OCI-LY7 (cell line): ENCODE results near the gene TLE5. TPM values are rescaled to one million over a fixed set of nuclear protein-coding genes. Genes with fewer than 3 reads are reported as not detected.

Source experiments
- BruUV-seq: library from RNA; stranded (reverse); fragments of 400-500 nt; replicated peaks from 2 replicates; lab custom pipeline; 2021; lab: Mats Ljungman, UMichigan
- CTCF ChIA-PET: fragments of 300-600 bp; sonication (Branson Sonifier 250); formaldehyde crosslinking; loops from one replicate; lab custom pipeline; 2022; ENCODE audit warnings: antibody characterized with exemption; ENCODE audit not compliant: unreplicated experiment; lab: Charles Lee
- POLR2A ChIA-PET: fragments of 300-600 bp; sonication (Branson Sonifier 250); formaldehyde crosslinking; loops from one replicate; lab custom pipeline; 2022; ENCODE audit warnings: antibody characterized with exemption; lab: Charles Lee
- DNase-seq: peaks from one replicate; pipeline ENCODE4 v3.0.0-alpha.2; 2015; ENCODE audit warnings: low spot score
- H2AFZ ChIP-seq: fragments of 200-600 bp; sonication (generic), shearing (Covaris generic); 2 replicates; pipeline ENCODE4 v1.6.1; 2014; ENCODE audit warnings: mild to moderate bottlenecking, antibody characterized with exemption, low read length, moderate library complexity
- H3K27ac ChIP-seq: fragments of 200-600 bp; sonication (generic); 2 replicates; pipeline ENCODE4 v1.5.1; 2014; ENCODE audit warnings: mixed run types, low read depth, mild to moderate bottlenecking, moderate library complexity, low read length, inconsistent platforms; ENCODE audit not compliant: poor library complexity, severe bottlenecking
- H3K36me3 ChIP-seq: fragments of 200-600 bp; sonication (generic); 2 replicates; pipeline ENCODE4 v1.6.1; 2014; ENCODE audit warnings: mild to moderate bottlenecking, antibody characterized with exemption, low read length, moderate library complexity, mixed read lengths; ENCODE audit not compliant: insufficient read depth
- H3K4me1 ChIP-seq: fragments of 200-600 bp; sonication (generic); 2 replicates; pipeline ENCODE4 v1.5.1; 2014; ENCODE audit warnings: mild to moderate bottlenecking, low read length; ENCODE audit not compliant: insufficient read depth, poor library complexity, severe bottlenecking
- H3K4me2 ChIP-seq: fragments of 200-600 bp; sonication (generic); 2 replicates; pipeline ENCODE4 v1.6.1; 2014; ENCODE audit warnings: mild to moderate bottlenecking, low read length
- H3K4me3 ChIP-seq: fragments of 200-600 bp; sonication (generic); 2 replicates; pipeline ENCODE4 v1.5.1; 2014; ENCODE audit warnings: mild to moderate bottlenecking, low read depth, low read length; ENCODE audit not compliant: poor library complexity, severe bottlenecking
- H3K79me2 ChIP-seq: fragments of 200-600 bp; sonication (generic); 2 replicates; pipeline ENCODE4 v1.6.1; 2016; ENCODE audit warnings: low read depth, mild to moderate bottlenecking, low read length, moderate library complexity, mixed read lengths; ENCODE audit not compliant: insufficient read depth
- H3K9me2 ChIP-seq: fragments of 200-600 bp; sonication (generic); 2 replicates; pipeline ENCODE4 v1.6.1; 2016; ENCODE audit warnings: mild to moderate bottlenecking, low read length, mixed read lengths; ENCODE audit not compliant: insufficient read depth
- H3K9me3 ChIP-seq: fragments of 200-600 bp; sonication (generic); 2 replicates; pipeline ENCODE4 v1.6.1; 2014; ENCODE audit warnings: mild to moderate bottlenecking, mixed run types, low read length, mixed read lengths
- H4K20me1 ChIP-seq: fragments of 200-600 bp; sonication (generic); 2 replicates; pipeline ENCODE4 v1.6.1; 2014; ENCODE audit warnings: mild to moderate bottlenecking, antibody characterized with exemption, low read length, moderate library complexity, mixed read lengths; ENCODE audit not compliant: insufficient read depth
- CTCF ChIP-seq: fragments of 200-600 bp; sonication (generic); conservative IDR thresholded peaks from 2 replicates; pipeline ENCODE4 v1.5.1; 2014; ENCODE audit warnings: mild to moderate bottlenecking, antibody characterized with exemption, low read length, moderate library complexity, mixed read lengths
- EZH2phosphoT487 ChIP-seq: fragments of 200-600 bp; sonication (generic); IDR thresholded peaks from 2 replicates; pipeline ENCODE4 v1.6.1; 2018; ENCODE audit warnings: low read depth, borderline replicate concordance, mild to moderate bottlenecking, mixed run types, antibody characterized with exemption, low read length, moderate library complexity, mixed read lengths
- intact Hi-C: fragments of 100-400 bp; cut with micrococcal nuclease; formaldehyde crosslinking; loops from one replicate; pipeline ENCODE4 v1.10.0; 2022; ENCODE audit not compliant: unreplicated experiment
- total RNA-seq, 2 experiments: library from RNA; depleted of rRNA in 1 of 2; stranded (reverse); fragments of >200 nt in 1 of 2; shearing (Covaris generic) in 1 of 2; gene quantifications; 2 replicates each; pipeline ENCODE4 v1.2.3, GENCODE V29; 2014 to 2022

The TLE5 gene
- total RNA-seq, 2 experiments from 2014 or later = 376 to 424 TPM

GRCh38 chr19:3046698-3047495 lies 15.4 kb downstream of the TLE5 start:
- Histone ChIP-seq H4K20me1 (no peaks in the 10 kb centered on the region), H3K9me3 (no peaks in the 10 kb centered on the region), H3K4me1 (peaks cover 11% of the 10 kb centered on the region), H3K36me3 (no peaks in the 10 kb centered on the region), H2AFZ (peak overlapping the region; percentile 53; the same call in 1 of the 2 replicates), H3K4me3 (peak overlapping the region; percentile 47), H3K79me2 (no peaks in the 10 kb centered on the region), H3K9me2 (no peaks in the 10 kb centered on the region), H3K4me2 (peak overlapping the region; percentile 50), H3K27ac (no peak overlapping the region)
- no peak for DNase-seq
- ChIA-PET POLR2A (interaction anchor here (0.6 kb wide), 1 partner anchor 11 kb away, joined by 3 read pairs; no protein-coding TSS in a partner anchor), CTCF (no interaction called here)
- no TSS peak for BruUV-seq
- TF ChIP-seq EZH2phosphoT487 (no peak), CTCF (no peak)
- intact Hi-C loops = no loop called here

GRCh38 chr19:3045885-3046697 lies 16.2 kb downstream of the TLE5 start:
- intact Hi-C loops = no loop called here
- POLR2A ChIA-PET = no interaction called here
- no peak for DNase-seq
- Histone ChIP-seq H2AFZ (no peak overlapping the region), H3K36me3 (no peaks in the 10 kb centered on the region), H3K4me3 (no peak overlapping the region), H3K9me2 (no peaks in the 10 kb centered on the region), H3K79me2 (no peaks in the 10 kb centered on the region), H3K4me2 (no peak overlapping the region), H3K4me1 (peaks cover 11% of the 10 kb centered on the region), H3K9me3 (no peaks in the 10 kb centered on the region), H3K27ac (no peak overlapping the region), H4K20me1 (no peaks in the 10 kb centered on the region)
- CTCF ChIA-PET = no interaction called here
- no peak for TF ChIP-seq EZH2phosphoT487
- TF ChIP-seq CTCF = no peak
- BruUV-seq = no TSS peak
